ENCODE results near the gene OR10G8.

Gene OR10G8

DNA sequence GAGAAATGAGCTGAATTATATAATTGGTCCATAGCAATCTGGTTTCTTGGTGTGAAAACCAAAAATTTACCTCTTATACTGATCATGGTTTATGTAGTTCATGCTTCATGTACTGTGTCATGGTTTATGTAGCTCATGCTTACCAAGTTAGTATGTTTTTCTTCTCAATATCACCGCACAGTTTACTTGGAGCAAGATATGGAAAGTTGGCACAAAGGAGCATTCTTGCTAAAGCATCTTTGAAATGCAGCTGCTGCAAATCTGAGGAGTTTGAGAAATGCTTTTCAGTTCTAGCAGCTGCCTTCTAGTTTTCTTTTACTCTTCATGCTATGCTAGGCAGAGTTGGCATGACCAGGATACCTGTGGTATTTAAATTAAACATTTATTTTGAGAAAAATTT is 10.1 kb downstream of the OR10G8 start:
- no peaks in the 10 kb centered on the region for H3K36me3 ChIP-seq (replicated peaks)
- in situ Hi-C loops (cut with HindIII; ENCODE audit: low pct_ligation_motif_present, low sequenced_read_pairs): no loop called here
- TF ChIP-seq, protein P1, sequence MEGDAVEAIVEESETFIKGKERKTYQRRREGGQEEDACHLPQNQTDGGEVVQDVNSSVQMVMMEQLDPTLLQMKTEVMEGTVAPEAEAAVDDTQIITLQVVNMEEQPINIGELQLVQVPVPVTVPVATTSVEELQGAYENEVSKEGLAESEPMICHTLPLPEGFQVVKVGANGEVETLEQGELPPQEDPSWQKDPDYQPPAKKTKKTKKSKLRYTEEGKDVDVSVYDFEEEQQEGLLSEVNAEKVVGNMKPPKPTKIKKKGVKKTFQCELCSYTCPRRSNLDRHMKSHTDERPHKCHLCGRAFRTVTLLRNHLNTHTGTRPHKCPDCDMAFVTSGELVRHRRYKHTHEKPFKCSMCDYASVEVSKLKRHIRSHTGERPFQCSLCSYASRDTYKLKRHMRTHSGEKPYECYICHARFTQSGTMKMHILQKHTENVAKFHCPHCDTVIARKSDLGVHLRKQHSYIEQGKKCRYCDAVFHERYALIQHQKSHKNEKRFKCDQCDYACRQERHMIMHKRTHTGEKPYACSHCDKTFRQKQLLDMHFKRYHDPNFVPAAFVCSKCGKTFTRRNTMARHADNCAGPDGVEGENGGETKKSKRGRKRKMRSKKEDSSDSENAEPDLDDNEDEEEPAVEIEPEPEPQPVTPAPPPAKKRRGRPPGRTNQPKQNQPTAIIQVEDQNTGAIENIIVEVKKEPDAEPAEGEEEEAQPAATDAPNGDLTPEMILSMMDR (IDR thresholded peaks at IDR 0.05; ENCODE audit: low read depth, low read length, missing control alignments): no peak

DNA sequence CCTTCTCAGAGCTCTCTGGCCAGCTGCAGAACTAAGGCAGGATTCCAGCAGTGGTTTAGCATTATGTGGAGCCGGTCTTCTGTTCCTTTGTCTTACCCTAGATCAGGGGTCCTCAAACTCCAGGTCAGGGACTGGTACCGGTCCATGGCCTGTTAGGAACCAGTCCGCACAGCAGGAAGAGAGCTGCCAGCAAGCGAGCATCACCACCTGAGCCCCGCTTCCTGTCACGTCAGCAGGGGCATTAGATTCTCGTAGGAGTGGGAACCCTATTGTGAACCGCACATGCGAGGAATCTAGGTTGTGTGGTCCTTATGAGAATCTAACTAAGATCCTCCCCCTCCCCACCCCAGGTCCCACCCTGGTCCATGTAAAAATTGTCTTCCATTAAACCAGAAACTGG is 13.0 kb downstream of the OR10G8 start:
- in situ Hi-C loops (cut with HindIII; ENCODE audit: low pct_ligation_motif_present, low sequenced_read_pairs): no loop called here

More for the DNA sequence above, 10.1 kb downstream of the OR10G8 start:
- no peak for DNase-seq
- H3K27me3 ChIP-seq (replicated peaks): no peaks in the 10 kb centered on the region
- no peak overlapping the region for H3K27ac ChIP-seq
- no peak overlapping the region for H3K4me3 ChIP-seq (ENCODE audit: low read depth, low read length)

DNA sequence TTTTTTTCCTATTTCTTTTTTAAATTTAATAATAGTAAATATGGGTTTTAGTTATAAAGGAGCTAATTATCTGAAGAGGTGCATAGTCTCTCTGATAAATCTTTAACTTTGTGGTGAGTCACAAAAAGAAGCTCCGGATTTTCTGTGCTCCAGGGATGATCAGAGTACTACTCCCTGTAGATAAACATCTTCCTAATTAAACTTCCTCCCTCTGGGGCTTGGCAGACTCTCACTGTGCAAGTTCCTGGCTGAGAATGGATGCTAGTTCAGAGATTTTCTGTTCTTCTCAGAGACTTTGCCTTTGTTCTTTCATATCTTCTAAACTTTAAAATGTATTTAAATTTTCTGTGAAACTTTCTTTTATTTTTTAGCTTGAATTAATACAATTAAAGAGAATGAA is 14.7 kb downstream of the OR10G8 start, which contains the start of gene OR10G7:
Gene OR10G7, minus strand, starts transcription at position 72 of the 400 bp plus-strand sequence. CDS start 2,324 bp downstream, outside the sequence.
- H3K36me3 ChIP-seq (replicated peaks): no peaks in the 10 kb centered on the region
- no peak within 1 kb of the TSS for H3K4me3 ChIP-seq (ENCODE audit: low read depth, low read length)
- in situ Hi-C loops (cut with HindIII; ENCODE audit: low pct_ligation_motif_present, low sequenced_read_pairs): no loop called here
- DNase-seq: no peak
- H3K27ac ChIP-seq: no peak within 1 kb of the TSS
- TF ChIP-seq, protein P1 (IDR thresholded peaks at IDR 0.05; ENCODE audit: low read depth, low read length, missing control alignments): no peak
- H3K27me3 ChIP-seq (replicated peaks): no peaks in the 10 kb centered on the region

More for the DNA sequence above, 13.0 kb downstream of the OR10G8 start:
- DNase-seq: no peak
- Histone ChIP-seq H3K27me3 (replicated peaks) (no peaks in the 10 kb centered on the region), H3K4me3 (ENCODE audit: low read depth, low read length) (no peak overlapping the region), H3K27ac (no peak overlapping the region), H3K36me3 (replicated peaks) (no peaks in the 10 kb centered on the region)
- TF ChIP-seq, protein P1 (IDR thresholded peaks at IDR 0.05; ENCODE audit: low read depth, low read length, missing control alignments): no peak

DNA sequence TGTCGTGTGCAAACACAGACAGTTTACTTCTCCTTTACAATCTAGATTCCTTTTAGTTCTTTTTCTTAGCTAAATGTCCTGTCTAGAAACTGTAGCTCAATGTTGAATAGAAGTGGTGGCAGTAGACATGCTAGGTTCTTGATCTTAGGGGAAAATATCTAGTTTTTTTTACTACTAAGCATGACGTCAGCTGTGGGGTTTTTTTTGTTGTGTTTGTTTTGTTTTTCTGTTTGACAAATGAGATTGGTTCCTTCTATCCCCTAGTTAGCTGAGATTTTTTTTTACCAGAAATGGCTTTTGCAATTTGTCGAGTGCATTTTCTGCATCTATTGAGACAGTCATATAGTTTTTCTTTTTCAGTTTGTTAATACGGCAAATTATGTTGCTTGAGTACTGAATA is 16.8 kb downstream of the OR10G8 start:
- no peaks in the 10 kb centered on the region for H3K27me3 ChIP-seq (replicated peaks)
- TF ChIP-seq, protein P1 (IDR thresholded peaks at IDR 0.05; ENCODE audit: low read depth, low read length, missing control alignments): no peak
- in situ Hi-C loops (cut with HindIII; ENCODE audit: low pct_ligation_motif_present, low sequenced_read_pairs): no loop called here

DNA sequence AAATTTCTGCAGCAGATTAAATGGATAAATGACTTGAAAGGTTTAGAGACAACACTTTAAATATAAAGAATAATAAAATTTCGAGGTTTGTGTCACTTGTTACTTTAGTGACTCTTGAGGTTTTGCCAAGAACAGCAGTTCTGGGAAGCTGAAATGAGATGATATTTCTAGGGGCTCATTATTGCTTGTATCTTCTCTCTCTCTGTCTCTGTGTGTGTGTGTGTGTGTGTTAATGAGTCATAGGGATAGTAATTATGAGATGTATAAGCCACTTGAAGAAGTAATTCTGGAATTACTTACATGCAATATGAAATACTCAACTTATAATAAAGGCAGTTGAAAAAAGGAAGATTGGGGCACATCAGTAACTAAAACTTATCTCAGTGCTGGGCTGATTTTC is 24.1 kb downstream of the OR10G8 start:
- in situ Hi-C loops (cut with HindIII; ENCODE audit: low pct_ligation_motif_present, low sequenced_read_pairs): no loop called here
- Histone ChIP-seq H3K27me3 (replicated peaks) (no peaks in the 10 kb centered on the region), H3K4me3 (ENCODE audit: low read depth, low read length) (no peak overlapping the region), H3K36me3 (replicated peaks) (no peaks in the 10 kb centered on the region), H3K27ac (no peak overlapping the region)
- TF ChIP-seq, protein P1 (IDR thresholded peaks at IDR 0.05; ENCODE audit: low read depth, low read length, missing control alignments): no peak
- no peak for DNase-seq

More for the DNA sequence above, 16.8 kb downstream of the OR10G8 start:
- H3K27ac ChIP-seq: no peak overlapping the region
- no peak overlapping the region for H3K4me3 ChIP-seq (ENCODE audit: low read depth, low read length)
- no peak for DNase-seq
- H3K36me3 ChIP-seq (replicated peaks): no peaks in the 10 kb centered on the region

DNA sequence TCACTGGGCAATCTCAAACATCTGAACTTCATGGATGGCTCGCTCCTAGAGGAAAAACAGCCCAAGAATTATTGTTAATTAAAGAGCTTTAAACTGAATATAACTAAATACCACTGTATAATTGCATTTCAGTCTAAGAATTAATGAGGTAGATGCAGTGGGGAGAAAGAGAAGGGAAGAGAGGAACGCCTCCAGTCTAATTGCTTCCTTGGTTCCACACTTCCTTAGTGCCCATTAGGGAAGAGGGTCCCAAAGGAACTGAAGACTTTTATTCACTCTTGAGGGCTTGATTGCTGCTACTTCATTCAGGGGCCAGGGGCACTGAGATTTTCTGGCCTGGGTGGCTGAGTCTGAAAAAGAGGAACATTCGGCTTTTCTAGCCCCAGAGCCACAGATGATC is 26.4 kb downstream of the OR10G8 start:
- in situ Hi-C loops (cut with HindIII; ENCODE audit: low pct_ligation_motif_present, low sequenced_read_pairs): no loop called here
- DNase-seq: no peak
- no peak overlapping the region for H3K4me3 ChIP-seq (ENCODE audit: low read depth, low read length)
- H3K27ac ChIP-seq: no peak overlapping the region
- no peaks in the 10 kb centered on the region for H3K36me3 ChIP-seq (replicated peaks)
- H3K27me3 ChIP-seq (replicated peaks): no peaks in the 10 kb centered on the region
- TF ChIP-seq, protein P1 (IDR thresholded peaks at IDR 0.05; ENCODE audit: low read depth, low read length, missing control alignments): no peak
